Heart left ventricle (tissue), 16 donors: Measurements from ENCODE around the gene NCEH1. TPM values are rescaled to one million over a fixed set of nuclear protein-coding genes. Genes with fewer than 3 reads are reported as not detected.
A peak's percentile ranks its signal among the peaks of the same experiment; 100 is the strongest.

Experiments used
- ATAC-seq, 4 donors: fragments of 200-7000 bp; cut with Tn5 transposase; one replicate each; pipeline ENCODE4 v1.9.1; 2020 to 2022; ENCODE audit warnings: moderate library complexity in 4 of 4, mild to moderate bottlenecking in 3 of 4, moderate number of reproducible peaks in 1 of 4
- DNase-seq, 5 donors: peaks; one replicate each; pipeline ENCODE4 v3.0.0-alpha.2; 2020
- H3K27ac ChIP-seq, 12 donors: fragments of 200-600 bp; sonication (generic) in 4 of 12; one replicate each; pipeline versions ENCODE4 v1.5.0 to v1.8.0; 2016 to 2022; ENCODE audit warnings: mild to moderate bottlenecking in 2 of 12
- H3K27me3 ChIP-seq, 9 donors: fragments of 200-600 bp; sonication (generic) in 2 of 9; one replicate each; pipeline versions ENCODE4 v1.5.1 to v1.8.0; 2016 to 2022; ENCODE audit warnings: mild to moderate bottlenecking in 3 of 9
- H3K36me3 ChIP-seq, 9 donors: fragments of 200-600 bp; sonication (generic) in 2 of 9; one replicate each; pipeline versions ENCODE4 v1.5.0 to v1.8.0; 2018 to 2022; ENCODE audit warnings: mild to moderate bottlenecking in 2 of 9
- H3K4me1 ChIP-seq, 12 donors: fragments of 200-600 bp; sonication (generic) in 4 of 12; one replicate each; pipeline versions ENCODE4 v1.5.0 to v1.8.0; 2016 to 2022; ENCODE audit warnings: mild to moderate bottlenecking in 3 of 12
- H3K4me3 ChIP-seq, 12 donors: fragments of 200-600 bp; sonication (generic) in 4 of 12; one replicate each; pipeline versions ENCODE4 v1.5.0 to v1.8.0; 2017 to 2022; ENCODE audit warnings: mild to moderate bottlenecking in 9 of 12, moderate library complexity in 4 of 12
- H3K9me3 ChIP-seq, 12 donors: fragments of 200-600 bp; sonication (generic) in 4 of 12; one replicate each; pipeline versions ENCODE4 v1.5.0 to v1.8.0; 2016 to 2022; ENCODE audit warnings: mild to moderate bottlenecking in 1 of 12
- POLR2A ChIP-seq, 2 donors: fragments of 450-650 bp; IDR thresholded peaks; one replicate each; pipeline ENCODE4 v1.6.1; 2017; ENCODE audit warnings: antibody characterized with exemption in 2 of 2, mild to moderate bottlenecking in 2 of 2, moderate library complexity in 2 of 2
- WGBS, 4 donors: extraction: QIAGEN DNeasy Blood & Tissue Kit in 2 of 4; methylation state at CpG; one replicate each; pipeline versions ENCODE4 v1.1.5 to v1.1.7; 2013 to 2018; 5-methylcytosine and 5-hydroxymethylcytosine counted together
- intact Hi-C, 10 donors: fragments of 100-400 bp; cut with DNase I; formaldehyde crosslinking; loops; one replicate each; pipeline versions ENCODE4 v1.11.1 to v1.14.2; 2022
- polyA plus RNA-seq, 2 donors: library from polyadenylated mRNA; stranded (reverse); fragments of 200-250 nt; gene quantifications; one replicate each; pipeline ENCODE4 v1.2.3, GENCODE V29; 2013
- total RNA-seq, 9 donors: library from RNA; depleted of rRNA in 2 of 9; stranded (reverse); fragments of >200 nt in 2 of 9; fragmentation: NEBNext Ultra II Directional in 3 of 9; extraction: Animal tissue kit (Norgen Biotek cat#: 25700) in 3 of 9; gene quantifications; one replicate each; pipeline versions ENCODE4 v1.1.0 to v1.2.4, GENCODE V29; 2016 to 2023
- TF ChIP-seq, protein P1 (sequence below), 12 donors: fragments of 200-600 bp; sonication (generic) in 4 of 12; IDR thresholded peaks; one replicate each; pipeline versions ENCODE4 v1.5.0 to v1.8.0; 2018 to 2022; ENCODE audit warnings: antibody characterized with exemption in 12 of 12, mild to moderate bottlenecking in 5 of 12
- donor health status: ischemic (EF 13 %, LVEDD 7.1; RV severe dilation, severe dysfunction).
- donor health status: healthy with polysubstance abuse.
- donor health status: DM: no; HTN: yes; CAD: no.
- donor health status: DM: no; HTN: no; CAD: no.
- donor health status: ischemic (EF 25% LVEDD 6.9; RV normal size, moderate dysfunction).
- donor health status: ischemic (EF 25% LVEDD 5.7; RV mildly dilated, moderate dysfunction).
- donor health status: healthy.
- donor health status: DM: yes; HTN: yes; CAD: no.
- donor health status: ischemic (EF 35%, LVEDD 5.7; RV mildly dilated, moderate dysfunction).
- donor health status: nonischemic (EF 11% LVEDD 7.7; RV severe dilation, severe dysfunction).
- donor health status: DM: yes; HTN: yes; CAD: no.
- donor health status: PGD.
- donor health status: ischemic (EF 29% LVEDD 5.4; RV normal size, mild dysfunction).
- donor health status: nonischemic (EF 23%, LVEDD 6.1; RV moderate dilation, normal function).

NCEH1 gene
- total and polyA plus RNA-seq, 11 donors = 10.9 to 72.7 (median 50.1) TPM

DNA sequence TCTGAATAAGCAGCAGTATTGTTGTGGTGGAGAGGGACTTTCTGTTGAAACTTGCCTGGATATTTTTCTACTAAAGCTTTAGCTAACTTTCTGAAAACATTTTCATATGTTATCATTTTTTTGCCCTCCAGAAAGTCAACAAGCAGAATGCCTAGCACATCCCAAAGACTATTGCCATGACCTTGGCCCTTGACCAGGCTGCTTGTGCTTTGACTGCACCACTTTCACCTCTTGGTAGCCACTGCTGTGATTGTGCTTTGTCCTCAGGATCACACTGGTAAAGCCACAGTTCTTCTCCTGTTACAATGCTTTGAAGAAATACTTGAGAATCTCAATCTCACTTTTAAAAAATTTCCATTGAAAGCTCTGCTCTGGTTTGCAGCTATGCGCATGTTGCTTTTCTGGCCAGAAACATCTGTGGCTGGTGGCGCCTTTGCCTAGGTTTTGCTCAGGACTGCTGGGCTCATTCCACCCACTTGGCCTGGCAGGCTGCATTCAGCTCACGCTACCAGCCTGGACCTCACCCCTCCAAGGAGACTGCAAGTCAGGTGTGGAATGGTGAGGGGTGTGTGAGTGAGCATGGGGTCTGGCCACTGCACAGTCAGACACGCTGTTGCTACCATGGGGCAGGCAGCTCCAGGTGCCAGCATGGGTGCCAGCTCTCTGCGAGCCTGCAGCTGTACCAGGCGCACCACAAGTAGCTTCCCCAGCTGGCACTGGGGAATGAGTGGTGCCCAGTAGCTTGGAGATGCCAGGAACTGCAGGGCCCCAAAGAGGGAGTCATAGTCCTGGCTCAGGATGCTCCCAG is 97.8 kb downstream of the NCEH1 start:
- Histone ChIP-seq H3K9me3 (peaks cover 0 to 9% (median 0%) of the 10 kb centered on the region in 12 donors), H3K4me3 (no peak overlapping the region), H3K4me1 (peaks cover 0 to 33% (median 2%) of the 10 kb centered on the region in 12 donors), H3K27ac (no peak overlapping the region), H3K27me3 (no peaks in the 10 kb centered on the region), H3K36me3 (no peaks in the 10 kb centered on the region)
- DNase-seq = no peak
- intact Hi-C loops = no loop called here
- ATAC-seq = no peak
- 98% methylated on average over 5 to 6 of the region's 6 CpGs for WGBS, 4 donors
- TF ChIP-seq, protein P1, sequence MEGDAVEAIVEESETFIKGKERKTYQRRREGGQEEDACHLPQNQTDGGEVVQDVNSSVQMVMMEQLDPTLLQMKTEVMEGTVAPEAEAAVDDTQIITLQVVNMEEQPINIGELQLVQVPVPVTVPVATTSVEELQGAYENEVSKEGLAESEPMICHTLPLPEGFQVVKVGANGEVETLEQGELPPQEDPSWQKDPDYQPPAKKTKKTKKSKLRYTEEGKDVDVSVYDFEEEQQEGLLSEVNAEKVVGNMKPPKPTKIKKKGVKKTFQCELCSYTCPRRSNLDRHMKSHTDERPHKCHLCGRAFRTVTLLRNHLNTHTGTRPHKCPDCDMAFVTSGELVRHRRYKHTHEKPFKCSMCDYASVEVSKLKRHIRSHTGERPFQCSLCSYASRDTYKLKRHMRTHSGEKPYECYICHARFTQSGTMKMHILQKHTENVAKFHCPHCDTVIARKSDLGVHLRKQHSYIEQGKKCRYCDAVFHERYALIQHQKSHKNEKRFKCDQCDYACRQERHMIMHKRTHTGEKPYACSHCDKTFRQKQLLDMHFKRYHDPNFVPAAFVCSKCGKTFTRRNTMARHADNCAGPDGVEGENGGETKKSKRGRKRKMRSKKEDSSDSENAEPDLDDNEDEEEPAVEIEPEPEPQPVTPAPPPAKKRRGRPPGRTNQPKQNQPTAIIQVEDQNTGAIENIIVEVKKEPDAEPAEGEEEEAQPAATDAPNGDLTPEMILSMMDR (IDR thresholded peaks at IDR 0.05) = no peak
- no peak for TF ChIP-seq POLR2A (IDR thresholded peaks at IDR 0.05)

DNA sequence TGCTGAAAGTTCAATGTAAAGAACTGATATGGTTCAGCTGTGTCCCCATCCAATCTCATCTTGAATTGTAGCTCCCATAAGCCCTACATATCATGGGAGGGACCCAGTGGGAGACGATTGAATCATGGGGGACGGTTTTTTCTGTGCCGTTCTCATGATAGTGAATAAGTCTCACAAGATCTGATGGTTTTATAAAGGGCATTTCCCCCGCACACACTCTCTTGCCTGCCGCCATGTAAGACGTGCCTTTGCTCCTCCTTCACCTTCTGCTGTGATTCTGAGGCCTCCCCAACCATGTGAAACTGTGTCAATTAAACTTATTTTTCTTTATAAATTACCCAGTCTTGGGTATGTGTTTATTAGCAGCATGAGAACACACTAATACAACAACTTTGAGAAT is 101.1 kb downstream of the NCEH1 start:
- ATAC-seq (no peak), DNase-seq (no peak)
- Histone ChIP-seq H3K36me3 (no peaks in the 10 kb centered on the region), H3K27me3 (no peaks in the 10 kb centered on the region), H3K9me3 (peaks cover 0 to 9% (median 0%) of the 10 kb centered on the region in 12 donors), H3K27ac (peak overlapping the region in 1 of 12 donors; percentile 50), H3K4me3 (no peak overlapping the region), H3K4me1 (peaks cover 0 to 23% (median 6%) of the 10 kb centered on the region in 12 donors)
- intact Hi-C loops = no loop called here
- TF ChIP-seq, protein P1 (IDR thresholded peaks at IDR 0.05) = no peak
- TF ChIP-seq POLR2A (IDR thresholded peaks at IDR 0.05) = no peak
- WGBS, 4 donors = 92 to 97% (median 96%) methylated on average over 6 of the region's 6 CpGs

DNA sequence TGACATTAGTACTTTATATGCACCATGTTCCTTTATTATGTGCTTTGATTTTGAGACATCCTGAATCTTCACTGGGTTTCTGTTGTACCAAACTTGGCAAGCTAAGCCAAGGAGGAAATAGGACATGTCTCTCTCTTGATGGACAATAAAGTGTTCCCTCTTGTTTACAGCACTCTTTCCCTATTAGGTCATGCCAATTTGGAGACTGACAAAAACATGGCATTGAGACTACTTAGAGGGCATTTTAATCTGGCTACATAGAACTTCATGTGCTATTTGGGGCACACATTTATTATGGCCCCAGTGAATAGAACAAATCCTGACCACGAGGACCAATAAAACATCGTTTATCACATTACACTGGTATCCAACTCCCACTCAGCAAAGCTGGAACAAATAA is 102.3 kb downstream of the NCEH1 start:
- Histone ChIP-seq H3K27me3 (no peaks in the 10 kb centered on the region), H3K4me3 (no peak overlapping the region), H3K9me3 (peaks cover 0 to 3% (median 0%) of the 10 kb centered on the region in 12 donors), H3K4me1 (peaks cover 0 to 23% (median 6%) of the 10 kb centered on the region in 12 donors), H3K27ac (peak overlapping the region in 2 of 12 donors; percentile 50 to 83), H3K36me3 (no peaks in the 10 kb centered on the region)
- TF ChIP-seq, protein P1 (IDR thresholded peaks at IDR 0.05) = no peak
- no peak for TF ChIP-seq POLR2A (IDR thresholded peaks at IDR 0.05)
- DNase-seq (no peak), ATAC-seq (peak in 2 of 4 donors; percentile 26 to 45)
- WGBS, 4 donors = 49 to 70% (median 63%) methylated on average over 2 of the region's 2 CpGs
- intact Hi-C loops = no loop called here

DNA sequence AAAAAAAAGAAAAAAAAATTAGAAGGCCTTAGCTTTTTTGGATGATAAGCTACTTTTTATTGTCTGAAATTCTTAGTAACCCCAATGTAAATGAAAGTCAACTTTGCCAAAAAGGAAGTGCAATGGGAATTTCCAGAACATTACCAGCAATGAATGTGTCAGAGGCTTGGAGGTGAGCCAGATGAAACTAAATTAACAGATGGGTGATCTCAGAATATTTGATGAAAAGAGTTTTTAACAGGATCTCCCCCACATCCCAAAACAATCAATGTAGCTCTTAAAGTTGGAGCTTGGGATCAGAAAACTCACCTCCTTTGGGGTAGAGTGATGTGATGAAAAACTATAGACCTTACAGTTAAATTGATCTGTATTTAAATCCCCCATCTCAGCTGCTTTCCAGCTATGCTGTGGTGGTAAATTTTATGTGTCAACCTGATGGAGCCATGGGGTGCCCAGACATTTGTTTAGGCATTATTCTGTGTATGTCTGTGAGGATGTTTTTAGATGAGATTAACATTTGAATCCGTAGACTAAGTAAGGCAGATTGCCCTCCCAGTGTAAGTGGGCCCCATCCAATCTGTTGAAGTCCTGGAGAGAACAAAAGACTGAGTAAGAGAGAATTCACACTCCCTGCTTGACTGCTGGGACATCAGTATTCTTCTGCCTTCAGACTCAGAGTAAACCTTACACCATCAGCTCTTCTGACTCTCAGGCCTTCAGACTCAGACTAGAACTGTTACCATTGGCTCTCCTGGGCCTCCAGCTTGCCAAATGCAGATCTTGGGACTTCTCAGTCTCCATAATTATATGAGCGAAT is 103.4 kb downstream of the NCEH1 start:
- intact Hi-C loops = no loop called here
- peaks cover 0 to 3% (median 0%) of the 10 kb centered on the region in 12 donors for H3K9me3 ChIP-seq

More for the DNA sequence above, 103.4 kb downstream of the NCEH1 start:
- Histone ChIP-seq H3K27ac (peak overlapping the region in 10 of 12 donors; percentile 8 to 83 (median 48)), H3K4me1 (peaks cover 0 to 23% (median 6%) of the 10 kb centered on the region in 12 donors), H3K4me3 (no peak overlapping the region), H3K36me3 (no peaks in the 10 kb centered on the region), H3K27me3 (no peaks in the 10 kb centered on the region)
- 51 to 72% (median 66%) methylated on average over 2 of the region's 2 CpGs for WGBS, 4 donors
- TF ChIP-seq POLR2A (IDR thresholded peaks at IDR 0.05) = no peak
- TF ChIP-seq, protein P1 (IDR thresholded peaks at IDR 0.05) = no peak
- DNase-seq (no peak), ATAC-seq (peak in 2 of 4 donors; percentile 63 to 70)
